AG09309 (cell line): ENCODE results near the gene CALHM1.

Source experiments
- DNase-seq: peaks from one replicate; pipeline ENCODE4 v3.0.0-alpha.2; 2010; ENCODE audit warnings: low read depth
- H3K4me3 ChIP-seq: 2 replicates; pipeline ENCODE4 v1.5.1; 2011; ENCODE audit warnings: mild to moderate bottlenecking, low read depth, low read length, moderate library complexity; ENCODE audit not compliant: control insufficient read depth
- TF ChIP-seq, protein P1 (sequence below): IDR thresholded peaks from 2 replicates; pipeline ENCODE4 v1.5.1; 2011; ENCODE audit warnings: mild to moderate bottlenecking, low read depth, low read length, inconsistent platforms; ENCODE audit not compliant: insufficient read depth, control insufficient read depth; ENCODE audit errors: missing control alignments

Gene CALHM1

DNA sequence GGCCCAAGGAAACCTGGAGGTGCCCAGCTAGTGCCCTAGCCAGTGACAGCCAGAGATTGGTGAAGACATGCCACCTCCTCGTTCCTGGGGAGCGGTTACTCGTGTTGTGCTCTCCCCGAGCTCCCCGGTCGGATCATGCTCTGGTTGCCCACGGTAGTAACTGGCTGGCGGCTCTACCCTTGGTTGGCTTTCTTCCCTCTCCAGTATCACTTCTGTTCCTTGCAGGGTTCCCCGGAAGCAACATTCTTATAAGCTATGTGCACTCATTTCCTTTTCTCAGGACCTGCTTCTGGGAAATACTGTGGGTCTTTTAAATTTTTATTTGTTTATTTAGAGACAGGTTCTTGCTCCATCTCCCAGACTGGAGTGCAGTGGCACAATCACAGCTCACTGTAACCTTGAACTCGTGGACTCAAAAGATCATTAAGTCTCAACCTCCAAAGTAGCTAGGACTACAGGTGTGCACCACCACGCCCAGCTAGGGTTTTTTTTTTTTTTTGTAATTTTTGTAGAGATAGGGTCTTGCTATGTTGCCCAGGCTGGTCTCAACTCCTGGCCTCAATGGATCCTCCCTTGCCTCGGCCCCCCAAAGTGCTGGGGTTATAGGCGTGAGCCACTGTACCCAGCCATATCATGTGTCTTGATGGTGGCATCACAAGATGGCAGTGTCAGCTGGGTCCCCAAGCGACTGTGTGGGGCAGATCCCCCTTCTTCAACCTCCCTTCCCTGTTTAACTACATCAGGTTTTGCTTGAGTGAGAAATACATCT lies 6.9 kb upstream of the CALHM1 start:
- TF ChIP-seq, protein P1, sequence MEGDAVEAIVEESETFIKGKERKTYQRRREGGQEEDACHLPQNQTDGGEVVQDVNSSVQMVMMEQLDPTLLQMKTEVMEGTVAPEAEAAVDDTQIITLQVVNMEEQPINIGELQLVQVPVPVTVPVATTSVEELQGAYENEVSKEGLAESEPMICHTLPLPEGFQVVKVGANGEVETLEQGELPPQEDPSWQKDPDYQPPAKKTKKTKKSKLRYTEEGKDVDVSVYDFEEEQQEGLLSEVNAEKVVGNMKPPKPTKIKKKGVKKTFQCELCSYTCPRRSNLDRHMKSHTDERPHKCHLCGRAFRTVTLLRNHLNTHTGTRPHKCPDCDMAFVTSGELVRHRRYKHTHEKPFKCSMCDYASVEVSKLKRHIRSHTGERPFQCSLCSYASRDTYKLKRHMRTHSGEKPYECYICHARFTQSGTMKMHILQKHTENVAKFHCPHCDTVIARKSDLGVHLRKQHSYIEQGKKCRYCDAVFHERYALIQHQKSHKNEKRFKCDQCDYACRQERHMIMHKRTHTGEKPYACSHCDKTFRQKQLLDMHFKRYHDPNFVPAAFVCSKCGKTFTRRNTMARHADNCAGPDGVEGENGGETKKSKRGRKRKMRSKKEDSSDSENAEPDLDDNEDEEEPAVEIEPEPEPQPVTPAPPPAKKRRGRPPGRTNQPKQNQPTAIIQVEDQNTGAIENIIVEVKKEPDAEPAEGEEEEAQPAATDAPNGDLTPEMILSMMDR: no peak
- no peak overlapping the region for H3K4me3 ChIP-seq
- DNase-seq: no peak

GRCh38 chr10:103463499-103463898 lies 4.8 kb upstream of the CALHM1 start:
- no peak overlapping the region for H3K4me3 ChIP-seq
- no peak for DNase-seq
- TF ChIP-seq, protein P1: no peak

DNA sequence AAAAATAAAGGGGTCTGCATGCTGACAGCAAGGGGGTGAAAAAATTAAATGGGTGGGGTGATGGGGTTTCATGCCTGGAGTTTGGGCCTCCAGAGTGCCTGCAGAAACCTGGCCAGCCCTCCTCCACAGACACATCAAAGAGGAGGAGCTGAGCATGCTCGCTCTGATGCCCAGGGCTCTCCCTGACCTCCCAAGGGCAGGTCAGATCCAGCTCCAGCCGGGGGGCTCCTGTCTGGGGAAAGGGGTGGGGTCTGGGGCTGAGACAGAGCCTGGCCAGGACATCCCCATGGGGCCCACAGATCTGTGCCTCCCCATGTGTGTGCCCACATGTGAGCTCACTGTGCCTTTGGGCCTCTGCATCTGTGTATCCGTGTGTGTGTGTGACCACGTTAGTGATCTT lies 915 bp upstream of the CALHM1 start:
- no peak overlapping the region for H3K4me3 ChIP-seq
- TF ChIP-seq, protein P1: no peak
- DNase-seq: no peak

DNA sequence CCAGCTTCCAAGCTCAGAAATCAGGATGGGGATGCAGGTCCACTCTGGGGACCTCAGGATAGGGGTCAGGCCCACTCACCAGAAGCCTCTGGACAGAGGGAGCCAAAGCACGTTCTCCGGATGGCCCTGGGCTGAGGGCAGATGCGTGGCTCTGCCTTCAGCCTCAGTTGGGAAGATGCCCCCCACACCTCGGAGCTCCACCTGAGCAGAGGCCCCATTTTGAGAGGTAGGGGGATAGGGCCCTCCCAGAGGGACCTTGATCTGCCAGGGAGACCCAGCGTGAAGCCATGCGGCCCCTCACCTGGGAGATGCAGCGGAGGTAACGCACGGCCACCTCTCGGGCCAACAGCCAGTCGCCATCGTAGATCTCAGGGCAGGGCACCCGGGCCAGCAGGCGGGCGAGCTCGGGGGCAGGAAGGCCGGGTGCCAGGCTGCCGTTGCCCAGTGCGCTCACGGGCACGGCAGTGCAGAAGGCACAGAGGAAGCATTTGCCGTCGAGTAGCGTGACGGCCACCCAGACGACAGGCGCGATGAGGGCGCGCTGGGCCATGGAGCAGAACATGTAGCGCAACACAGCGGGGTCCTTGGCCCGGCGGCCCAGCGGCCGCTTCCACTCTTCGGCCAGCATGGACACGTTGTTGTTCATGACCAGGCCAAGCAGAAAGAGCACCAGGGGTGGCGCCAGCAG lies 660 bp downstream of the CALHM1 start:
- DNase-seq: no peak

DNA sequence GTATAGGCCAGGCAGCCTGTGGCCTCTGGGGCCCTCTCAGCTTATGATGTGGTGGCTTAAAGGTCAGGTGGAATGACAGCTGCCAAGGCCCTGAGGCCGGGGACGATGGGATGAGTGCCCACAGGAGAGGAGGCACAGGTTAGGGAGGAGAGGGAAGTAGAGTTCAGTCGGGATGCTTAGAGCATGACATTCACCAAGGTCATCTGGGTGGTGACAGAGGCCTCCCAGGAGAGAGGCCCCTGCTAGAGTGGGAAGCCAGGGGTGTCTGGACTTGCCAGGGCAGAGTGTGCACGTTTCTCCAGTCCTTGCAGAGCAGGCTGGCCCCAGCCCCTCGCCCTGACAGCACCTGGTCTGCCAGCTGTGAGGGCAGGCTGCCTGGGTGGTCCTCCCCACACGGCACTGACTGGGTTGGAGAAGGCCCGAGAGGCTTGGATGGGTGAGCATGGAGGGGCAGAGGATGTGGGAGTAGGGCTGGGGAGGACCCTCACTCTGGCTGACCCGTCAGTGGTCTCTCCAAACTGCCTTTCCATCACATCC lies 1.5 kb downstream of the CALHM1 start:
- no peak overlapping the region for H3K4me3 ChIP-seq
- no peak for DNase-seq
- TF ChIP-seq, protein P1: no peak

More for the DNA sequence above, 660 bp downstream of the CALHM1 start:
- no peak overlapping the region for H3K4me3 ChIP-seq
- TF ChIP-seq, protein P1: no peak

GRCh38 chr10:103456074-103456660 lies 2.5 kb downstream of the CALHM1 start:
- no peak overlapping the region for H3K4me3 ChIP-seq
- TF ChIP-seq, protein P1: no peak
- DNase-seq: no peak
